Prostate gland (tissue), 2 donors: ENCODE data around the gene WDR77.

Experiments used
- CTCF ChIP-seq, 4 experiments: fragments of 200-600 bp in 2 of 4; fragments of 450-650 bp in 2 of 4; sonication (generic) in 2 of 4; IDR thresholded peaks; 1 replicate in 3 of 4; 2 replicates in 1 of 4; pipeline ENCODE4 v1.5.1; 2016 to 2019; ENCODE audit warnings: antibody characterized with exemption in 4 of 4, mild to moderate bottlenecking in 2 of 4, moderate library complexity in 2 of 4
- POLR2AphosphoS5 ChIP-seq: sonication (generic); formaldehyde crosslinking; IDR thresholded peaks from one replicate; pipeline ENCODE4 v1.6.1; 2017; ENCODE audit warnings: antibody characterized with exemption

- TF ChIP-seq CTCF (IDR thresholded peaks at IDR 0.05) (no peak), POLR2AphosphoS5 (no peak)
Measured at GRCh38 chr1:111487133-111487532, 38.1 kb upstream of the WDR77 start.
